Measurements from ENCODE around the gene SAFB2. TPM values are rescaled to one million over a fixed set of nuclear protein-coding genes. Genes with fewer than 3 reads are reported as not detected.

The SAFB2 gene
- total RNA-seq, 4 donors from 2014 or later, result 11.6 to 47.3 (median 32.1) TPM

- Histone ChIP-seq H3K27ac (no peak overlapping the region), H3K4me3 (no peak overlapping the region), H3K9me3 (no peaks in the 10 kb centered on the region), H3K4me1 (no peaks in the 10 kb centered on the region), H3K36me3 (peaks cover 78 to 100% (median 80%) of the 10 kb centered on the region in 3 donors), H3K27me3 (no peaks in the 10 kb centered on the region)
- intact Hi-C loops (cut with DNase I), result no loop called here
- DNase-seq, result no peak
- 83 to 95% methylated on average over 4 to 7 of the region's 7 CpGs for WGBS, 2 donors
- no peak for TF ChIP-seq POLR2A (IDR thresholded peaks at IDR 0.05)
Measured at GRCh38 chr19:5594521-5594950, 28.0 kb downstream of the SAFB2 start.

GRCh38 chr19:5593343-5594255 is 29.0 kb downstream of the SAFB2 start:
- no peaks in the 10 kb centered on the region for H3K27me3 ChIP-seq
- 89 to 92% methylated on average over 47 to 56 of the region's 67 CpGs for WGBS, 2 donors
- no peak overlapping the region for H3K27ac ChIP-seq
- TF ChIP-seq CTCF (IDR thresholded peaks at IDR 0.05), result no peak
- no peak for TF ChIP-seq POLR2A (IDR thresholded peaks at IDR 0.05)
- no peak overlapping the region for H3K4me3 ChIP-seq
- H3K4me1 ChIP-seq, result peaks cover 0 to 7% (median 0%) of the 10 kb centered on the region in 3 donors
- peaks cover 76 to 100% (median 85%) of the 10 kb centered on the region in 3 donors for H3K36me3 ChIP-seq
- DNase-seq, result no peak
- H3K9me3 ChIP-seq, result no peaks in the 10 kb centered on the region
- intact Hi-C loops (cut with DNase I), result no loop called here

GRCh38 chr19:5592531-5593342 is 29.8 kb downstream of the SAFB2 start:
- Histone ChIP-seq H3K36me3 (peaks cover 82 to 100% (median 84%) of the 10 kb centered on the region in 3 donors), H3K4me1 (peaks cover 0 to 15% (median 4%) of the 10 kb centered on the region in 3 donors), H3K27me3 (no peaks in the 10 kb centered on the region), H3K4me3 (no peak overlapping the region), H3K27ac (no peak overlapping the region), H3K9me3 (no peaks in the 10 kb centered on the region)
- DNase-seq, result no peak
- intact Hi-C loops (cut with DNase I), result no loop called here
- WGBS, 2 donors, result 84 to 87% methylated on average over 23 to 24 of the region's 24 CpGs
- TF ChIP-seq POLR2A (IDR thresholded peaks at IDR 0.05), result no peak
- TF ChIP-seq CTCF (IDR thresholded peaks at IDR 0.05), result no peak

- Histone ChIP-seq H3K27ac (no peak overlapping the region), H3K4me3 (no peak overlapping the region), H3K4me1 (peaks cover 2 to 28% (median 7%) of the 10 kb centered on the region in 3 donors), H3K36me3 (peaks cover 70 to 100% (median 84%) of the 10 kb centered on the region in 3 donors), H3K27me3 (no peaks in the 10 kb centered on the region), H3K9me3 (no peaks in the 10 kb centered on the region)
- DNase-seq, result no peak
- WGBS, 2 donors, result 88 to 93% methylated on average over 10 to 13 of the region's 17 CpGs
- TF ChIP-seq CTCF (IDR thresholded peaks at IDR 0.05) (no peak), POLR2A (IDR thresholded peaks at IDR 0.05) (no peak)
- intact Hi-C loops (cut with DNase I), result no loop called here
Measured at GRCh38 chr19:5591476-5591875, 31.1 kb downstream of the SAFB2 start.

GRCh38 chr19:5590865-5591154 is 31.8 kb downstream of the SAFB2 start:
- intact Hi-C loops (cut with DNase I), result no loop called here
- H3K9me3 ChIP-seq, result no peaks in the 10 kb centered on the region
- H3K36me3 ChIP-seq, result peaks cover 65 to 100% (median 79%) of the 10 kb centered on the region in 3 donors
- H3K27me3 ChIP-seq, result no peaks in the 10 kb centered on the region
- H3K4me3 ChIP-seq, result no peak overlapping the region
- H3K4me1 ChIP-seq, result peaks cover 9 to 35% (median 13%) of the 10 kb centered on the region in 3 donors
- no peak for TF ChIP-seq CTCF (IDR thresholded peaks at IDR 0.05)
- no peak overlapping the region for H3K27ac ChIP-seq
- DNase-seq, result no peak
- WGBS, 2 donors, result 98 to 100% methylated on average over 1 to 7 of the region's 9 CpGs
